SK-N-MC (cell line): ENCODE measurements around the gene KLHDC9.

Experiments
- DNase-seq: peaks from one replicate; pipeline ENCODE4 v3.0.0-alpha.2; 2011; ENCODE audit warnings: low read depth, low spot score
- H3K27ac ChIP-seq: fragments of 200-600 bp; sonication (generic); 2 replicates; pipeline ENCODE4 v1.5.1; 2016; ENCODE audit warnings: mixed run types
- H3K36me3 ChIP-seq: fragments of 200-600 bp; sonication (generic); 2 replicates; pipeline ENCODE4 v1.6.1; 2017; ENCODE audit warnings: antibody characterized with exemption, low read length, mixed read lengths; ENCODE audit not compliant: insufficient read depth
- H3K4me3 ChIP-seq: fragments of 200-600 bp; sonication (generic); 2 replicates; pipeline ENCODE4 v1.5.1; 2016
- H3K9ac ChIP-seq: fragments of 200-600 bp; sonication (generic); 2 replicates; pipeline ENCODE4 v1.8.0; 2017; ENCODE audit warnings: mixed run types, mixed read lengths; ENCODE audit not compliant: insufficient read length
- H3K9me3 ChIP-seq: fragments of 200-600 bp; sonication (generic); 2 replicates; pipeline ENCODE4 v1.6.1; 2017; ENCODE audit warnings: low read depth, mild to moderate bottlenecking, antibody characterized with exemption, low read length, moderate library complexity, mixed read lengths
- EZH2 ChIP-seq: fragments of 200-600 bp; sonication (generic); IDR thresholded peaks from one replicate; pipeline ENCODE4 v1.6.1; 2017; ENCODE audit warnings: antibody characterized with exemption
- FOXP2 ChIP-seq: optimal IDR thresholded peaks from 2 replicates; pipeline ENCODE3; 2011; ENCODE audit warnings: mild to moderate bottlenecking, moderate library complexity; ENCODE audit not compliant: insufficient read depth; ENCODE audit errors: extremely low read length, control extremely low read depth
- POLR2AphosphoS5 ChIP-seq: IDR thresholded peaks from 2 replicates; pipeline ENCODE4 v1.6.1; 2012; ENCODE audit warnings: mild to moderate bottlenecking, low read depth, low read length, borderline replicate concordance

The KLHDC9 gene

GRCh38 chr1:161074676-161075368, 23.3 kb upstream of the KLHDC9 start:
- Histone ChIP-seq H3K27ac (no peak overlapping the region), H3K9me3 (no peaks in the 10 kb centered on the region)

GRCh38 chr1:161076410-161076809, 21.8 kb upstream of the KLHDC9 start:
- TF ChIP-seq FOXP2 (no peak), EZH2 (no peak), POLR2AphosphoS5 (no peak)
- no peak for DNase-seq
- no peaks in the 10 kb centered on the region for H3K36me3 ChIP-seq
- H3K9ac ChIP-seq = no peak overlapping the region
- no peak overlapping the region for H3K27ac ChIP-seq
- H3K9me3 ChIP-seq = no peaks in the 10 kb centered on the region
- no peak overlapping the region for H3K4me3 ChIP-seq

More at GRCh38 chr1:161074676-161075368, 23.3 kb upstream of the KLHDC9 start:
- DNase-seq = no peak
- H3K36me3 ChIP-seq = no peaks in the 10 kb centered on the region
- TF ChIP-seq FOXP2 (no peak), POLR2AphosphoS5 (no peak), EZH2 (no peak)
- H3K9ac ChIP-seq = no peak overlapping the region
- H3K4me3 ChIP-seq = no peak overlapping the region

DNA sequence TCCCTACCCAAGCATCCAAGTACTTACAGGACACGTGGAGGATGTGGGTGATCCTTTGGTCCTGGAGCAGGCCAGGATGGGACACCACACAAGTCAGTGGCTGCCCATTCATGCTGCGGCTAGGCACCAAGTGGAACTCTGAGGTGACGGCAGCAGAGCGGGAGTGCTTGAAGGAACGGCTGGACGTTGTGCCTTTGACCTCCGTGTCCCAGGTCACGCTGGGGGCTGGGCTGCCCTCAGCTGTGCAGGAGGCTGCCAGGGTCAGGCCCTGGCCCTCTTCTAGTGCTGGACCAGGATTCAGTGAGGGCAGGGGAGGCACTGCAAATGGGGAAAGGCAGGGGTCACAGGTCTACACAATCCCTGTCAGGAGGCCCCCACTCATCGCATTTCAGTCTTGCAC, 20.7 kb upstream of the KLHDC9 start:
- H3K9me3 ChIP-seq = no peaks in the 10 kb centered on the region
- H3K36me3 ChIP-seq = no peaks in the 10 kb centered on the region
- H3K9ac ChIP-seq = no peak overlapping the region
- no peak overlapping the region for H3K4me3 ChIP-seq
- no peak for DNase-seq
- no peak for TF ChIP-seq POLR2AphosphoS5
- TF ChIP-seq FOXP2 = no peak
- TF ChIP-seq EZH2 = no peak
- no peak overlapping the region for H3K27ac ChIP-seq

DNA sequence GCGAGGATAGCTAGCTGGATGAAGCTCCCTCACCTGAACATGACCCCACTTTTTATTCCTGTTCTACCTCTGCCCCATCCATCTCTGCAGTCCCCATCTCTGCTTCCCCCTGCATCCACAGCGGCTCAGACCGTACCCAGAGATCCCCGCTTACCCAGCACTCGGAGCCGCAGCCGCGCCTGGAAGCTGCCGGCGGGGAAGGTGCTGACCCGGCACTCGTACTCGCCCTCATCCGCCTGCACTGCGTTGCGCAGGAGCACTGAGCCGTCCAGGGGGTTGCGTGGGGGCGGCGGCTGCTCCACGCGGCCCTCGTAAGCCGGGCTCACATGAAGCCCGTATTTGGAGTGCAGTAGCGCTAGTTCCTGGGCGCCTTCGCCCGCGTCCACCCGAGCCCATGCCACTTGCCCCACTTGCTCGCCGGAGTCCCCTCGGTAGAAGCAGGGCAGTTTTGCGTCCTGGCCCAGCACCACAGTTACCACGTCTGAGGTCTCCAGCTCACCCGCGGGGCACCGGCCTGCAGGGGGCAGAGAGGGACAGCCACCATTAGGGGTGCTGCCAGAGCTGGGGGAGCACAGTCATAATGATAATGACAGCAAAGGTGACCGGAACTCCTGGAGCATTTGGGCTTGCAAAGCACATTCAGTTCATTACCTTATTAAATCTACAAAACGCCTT, 18.6 kb upstream of the KLHDC9 start:
- no peak overlapping the region for H3K27ac ChIP-seq
- H3K9me3 ChIP-seq = no peaks in the 10 kb centered on the region
- H3K4me3 ChIP-seq = no peak overlapping the region
- no peak overlapping the region for H3K9ac ChIP-seq
- no peak for DNase-seq
- no peak for TF ChIP-seq EZH2
- TF ChIP-seq FOXP2 = no peak
- no peak for TF ChIP-seq POLR2AphosphoS5
- H3K36me3 ChIP-seq = no peaks in the 10 kb centered on the region

DNA sequence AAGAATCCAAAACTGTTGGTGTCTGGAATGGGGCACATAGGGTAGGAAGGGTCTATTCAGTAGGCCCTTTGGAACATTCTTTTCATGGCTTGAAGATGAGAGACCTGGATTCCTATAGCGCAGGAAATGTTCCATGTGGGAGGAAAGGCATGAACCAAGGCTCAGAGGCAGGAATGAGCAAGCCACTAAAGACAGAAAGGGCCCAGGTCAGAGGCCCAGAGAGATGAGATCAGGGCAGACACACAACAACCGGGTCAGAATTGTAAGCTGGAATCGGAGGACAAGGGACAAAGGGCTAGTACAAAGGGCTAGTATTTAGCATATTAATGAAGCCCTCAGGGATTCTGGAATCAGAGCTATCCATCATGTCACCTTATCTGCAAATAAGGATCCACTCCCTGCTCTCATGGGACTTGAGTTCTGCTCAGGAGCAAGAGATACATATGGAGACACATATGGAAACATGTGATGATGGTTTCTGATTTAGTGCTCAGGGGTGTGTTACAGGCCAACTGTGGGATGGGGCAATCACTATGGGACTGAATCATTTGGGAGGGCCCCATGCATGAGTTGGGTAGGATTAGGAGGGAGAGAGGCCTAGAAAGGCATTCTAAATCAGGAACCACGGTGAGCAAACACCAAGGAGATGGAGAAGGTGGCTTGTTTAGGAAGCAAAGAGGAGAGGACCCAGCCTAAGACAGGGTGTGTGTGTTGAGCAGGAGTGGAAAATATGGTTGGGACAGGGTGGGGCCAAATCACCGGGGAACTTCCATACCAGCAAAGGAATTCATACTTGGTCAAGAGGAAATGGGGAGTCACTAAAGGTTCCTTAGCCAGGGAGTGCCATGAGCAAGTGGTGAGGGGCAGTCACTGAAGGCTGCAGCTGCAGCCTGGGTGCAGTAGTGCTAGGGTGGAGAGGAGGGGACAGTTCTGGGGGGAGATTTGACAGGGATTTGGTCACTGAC, 17.4 kb upstream of the KLHDC9 start:
- TF ChIP-seq FOXP2 (no peak), EZH2 (no peak), POLR2AphosphoS5 (no peak)
- H3K4me3 ChIP-seq = no peak overlapping the region
- H3K9me3 ChIP-seq = no peaks in the 10 kb centered on the region
- H3K36me3 ChIP-seq = no peaks in the 10 kb centered on the region
- no peak overlapping the region for H3K27ac ChIP-seq
- DNase-seq = no peak
- H3K9ac ChIP-seq = no peak overlapping the region

GRCh38 chr1:161081519-161081918, 16.6 kb upstream of the KLHDC9 start:
- DNase-seq = no peak
- H3K4me3 ChIP-seq = no peak overlapping the region
- no peak overlapping the region for H3K9ac ChIP-seq
- TF ChIP-seq FOXP2 = no peak
- TF ChIP-seq EZH2 = no peak
- TF ChIP-seq POLR2AphosphoS5 = no peak
- no peaks in the 10 kb centered on the region for H3K9me3 ChIP-seq
- H3K27ac ChIP-seq = no peak overlapping the region
- no peaks in the 10 kb centered on the region for H3K36me3 ChIP-seq

- TF ChIP-seq FOXP2 (no peak), EZH2 (no peak), POLR2AphosphoS5 (no peak)
- Histone ChIP-seq H3K36me3 (no peaks in the 10 kb centered on the region), H3K4me3 (no peak overlapping the region), H3K9me3 (no peaks in the 10 kb centered on the region), H3K9ac (no peak overlapping the region), H3K27ac (no peak overlapping the region)
- DNase-seq = no peak
Observed at GRCh38 chr1:161082483-161082882, 15.7 kb upstream of the KLHDC9 start.

DNA sequence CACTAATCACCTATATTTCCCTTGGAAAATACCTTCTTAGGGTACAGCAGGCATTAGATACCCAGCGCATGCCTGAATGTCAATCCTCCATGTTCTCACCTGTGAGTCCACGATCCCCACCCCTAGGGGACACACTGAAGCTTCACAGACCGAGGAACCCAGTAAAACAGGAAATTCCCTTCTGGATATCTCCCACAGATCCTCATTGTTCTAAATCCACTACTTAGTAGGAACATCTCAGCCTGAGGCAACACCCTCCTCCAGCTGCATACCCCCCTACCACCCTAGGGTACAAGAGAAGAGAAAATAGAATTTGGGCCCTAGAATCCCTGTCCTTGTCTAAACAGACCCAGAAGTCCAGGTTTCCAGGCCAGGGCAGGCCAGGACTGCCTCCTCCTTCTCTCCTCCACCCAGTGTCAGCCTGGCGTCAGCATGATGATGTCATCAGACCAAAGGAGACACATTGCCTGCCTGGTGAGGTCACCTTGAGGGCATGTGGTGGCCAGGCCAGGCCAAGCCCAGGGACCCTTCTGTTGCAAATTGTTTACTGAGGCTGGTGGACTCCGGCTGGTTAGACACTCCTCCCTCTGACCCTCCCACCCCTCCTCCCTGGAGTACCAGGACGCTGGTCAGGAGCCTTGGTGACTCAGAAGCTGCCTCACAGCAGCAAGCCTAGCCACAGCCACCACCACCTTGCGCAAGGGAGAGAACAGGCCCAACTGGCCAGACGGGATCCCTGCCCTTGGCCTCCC, 15.0 kb upstream of the KLHDC9 start:
- no peak overlapping the region for H3K4me3 ChIP-seq
- H3K9me3 ChIP-seq = no peaks in the 10 kb centered on the region
- H3K36me3 ChIP-seq = no peaks in the 10 kb centered on the region
- TF ChIP-seq EZH2 (no peak), POLR2AphosphoS5 (no peak)
- no peak for DNase-seq
- no peak overlapping the region for H3K27ac ChIP-seq
- H3K9ac ChIP-seq = no peak overlapping the region
